Astrocyte (in vitro differentiated cells and primary cell): Measurements from ENCODE around the gene SHB. TPM values are rescaled to one million over a fixed set of nuclear protein-coding genes. Genes with fewer than 3 reads are reported as not detected.

ENCODE experiments used
- DNase-seq: peaks from one replicate; pipeline ENCODE4 v3.0.0-alpha.2; 2010; ENCODE audit warnings: low read depth
- FAIRE-seq: peaks from 2 replicates; lab custom pipeline; 2011; peaks lifted over from hg19 to GRCh38; lab: Jason Lieb, UNC
- H2AFZ ChIP-seq: 2 replicates; pipeline ENCODE4 v1.6.0; 2012; ENCODE audit warnings: low read depth, low read length, inconsistent platforms
- H3K27ac ChIP-seq: 2 replicates; pipeline ENCODE4 v1.5.1; 2011; ENCODE audit warnings: low read depth, low read length, inconsistent platforms
- H3K27me3 ChIP-seq: 2 replicates; pipeline ENCODE4 v1.6.0; 2011; ENCODE audit warnings: low read length, inconsistent platforms; ENCODE audit not compliant: insufficient read depth
- H3K36me3 ChIP-seq: 2 replicates; pipeline ENCODE4 v1.5.1; 2011; ENCODE audit warnings: low read length, inconsistent platforms; ENCODE audit not compliant: insufficient read depth
- H3K4me1 ChIP-seq: 2 replicates; pipeline ENCODE4 v1.5.1; 2011; ENCODE audit warnings: low read length, inconsistent platforms; ENCODE audit not compliant: insufficient read depth
- H3K4me2 ChIP-seq: 2 replicates; pipeline ENCODE4 v1.6.0; 2012; ENCODE audit warnings: low read length, inconsistent platforms
- H3K4me3 ChIP-seq: 2 replicates; pipeline ENCODE4 v1.5.1; 2011; ENCODE audit warnings: low read depth, mild to moderate bottlenecking, low read length, inconsistent platforms; ENCODE audit not compliant: insufficient read depth
- H3K79me2 ChIP-seq: 2 replicates; pipeline ENCODE4 v1.6.0; 2012; ENCODE audit warnings: mild to moderate bottlenecking, low read length, inconsistent platforms; ENCODE audit not compliant: insufficient read depth
- H3K9ac ChIP-seq: 2 replicates; pipeline ENCODE4 v1.6.0; 2012; ENCODE audit warnings: mild to moderate bottlenecking, low read length, inconsistent platforms
- H3K9me3 ChIP-seq: 2 replicates; pipeline ENCODE4 v1.5.1; 2012; ENCODE audit warnings: low read depth, mild to moderate bottlenecking, low read length, inconsistent platforms; ENCODE audit not compliant: insufficient read depth
- H4K20me1 ChIP-seq: 2 replicates; pipeline ENCODE4 v1.6.0; 2012; ENCODE audit warnings: low read length, inconsistent platforms; ENCODE audit not compliant: insufficient read depth
- H3K27ac Mint-ChIP-seq: one replicate; pipeline ENCODE4 v1.8.0; 2021; ENCODE audit warnings: mild to moderate bottlenecking, mixed read lengths; ENCODE audit not compliant: unreplicated experiment
- H3K27me3 Mint-ChIP-seq: one replicate; pipeline ENCODE4 v1.8.0; 2021; ENCODE audit warnings: low read depth, mixed read lengths; ENCODE audit not compliant: unreplicated experiment
- H3K36me3 Mint-ChIP-seq: one replicate; pipeline ENCODE4 v1.8.0; 2021; ENCODE audit warnings: low read depth, mixed read lengths; ENCODE audit not compliant: unreplicated experiment
- H3K4me1 Mint-ChIP-seq: one replicate; pipeline ENCODE4 v1.8.0; 2021; ENCODE audit warnings: low read depth, mixed read lengths; ENCODE audit not compliant: unreplicated experiment
- H3K4me3 Mint-ChIP-seq: one replicate; pipeline ENCODE4 v1.8.0; 2021; ENCODE audit warnings: mild to moderate bottlenecking, moderate library complexity, mixed read lengths; ENCODE audit not compliant: unreplicated experiment
- H3K9me3 Mint-ChIP-seq: one replicate; pipeline ENCODE4 v1.8.0; 2021; ENCODE audit warnings: mild to moderate bottlenecking, mixed read lengths; ENCODE audit not compliant: unreplicated experiment
- EZH2 ChIP-seq: IDR thresholded peaks from 2 replicates; pipeline ENCODE4 v1.6.1; 2012; ENCODE audit warnings: mild to moderate bottlenecking, low read length, inconsistent platforms; ENCODE audit not compliant: insufficient read depth
- total RNA-seq: library from RNA; stranded (reverse); gene quantifications from 2 replicates; pipeline ENCODE4 v1.2.1, GENCODE V29; 2021
- TF ChIP-seq, protein P1 (sequence below): IDR thresholded peaks from 2 replicates; pipeline ENCODE4 v1.5.1; 2011; ENCODE audit warnings: low read depth, mild to moderate bottlenecking, inconsistent platforms, low read length, moderate library complexity; ENCODE audit not compliant: insufficient read depth

The SHB gene
- total RNA-seq, 1 donor from 2014 or later: 53.4 TPM

DNA sequence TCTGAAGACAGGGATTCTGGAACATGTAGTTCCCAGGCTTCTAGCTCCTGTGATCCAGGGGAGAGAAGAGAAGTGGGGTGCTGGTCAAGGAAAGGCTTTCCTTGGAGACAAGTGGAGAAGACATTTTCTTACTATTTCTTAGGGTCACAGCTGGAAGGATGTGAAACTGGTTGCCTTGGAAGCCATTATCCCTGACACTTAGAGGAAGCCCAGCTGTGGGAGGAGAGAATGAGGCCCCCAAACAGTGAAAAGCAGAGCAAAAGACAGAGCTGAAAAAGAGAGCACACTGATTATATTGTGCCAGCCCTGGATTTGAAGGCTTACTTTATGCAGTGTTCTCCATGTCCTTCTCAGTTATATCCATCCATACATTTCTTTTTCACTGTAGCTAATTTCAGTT lies 17.5 kb upstream of the SHB start:
- H3K27ac Mint-ChIP-seq: no peak overlapping the region
- DNase-seq: no peak
- no peaks in the 10 kb centered on the region for H3K36me3 Mint-ChIP-seq
- Histone ChIP-seq H3K9me3 (no peaks in the 10 kb centered on the region), H3K9ac (no peak overlapping the region), H3K79me2 (no peaks in the 10 kb centered on the region), H3K4me3 (no peak overlapping the region), H3K36me3 (no peaks in the 10 kb centered on the region), H4K20me1 (no peaks in the 10 kb centered on the region), H3K4me1 (no peaks in the 10 kb centered on the region), H3K27me3 (no peaks in the 10 kb centered on the region), H3K4me2 (no peak overlapping the region), H2AFZ (no peak overlapping the region), H3K27ac (no peak overlapping the region)
- FAIRE-seq: no peak
- no peak overlapping the region for H3K4me3 Mint-ChIP-seq
- no peak for TF ChIP-seq EZH2
- TF ChIP-seq, protein P1, sequence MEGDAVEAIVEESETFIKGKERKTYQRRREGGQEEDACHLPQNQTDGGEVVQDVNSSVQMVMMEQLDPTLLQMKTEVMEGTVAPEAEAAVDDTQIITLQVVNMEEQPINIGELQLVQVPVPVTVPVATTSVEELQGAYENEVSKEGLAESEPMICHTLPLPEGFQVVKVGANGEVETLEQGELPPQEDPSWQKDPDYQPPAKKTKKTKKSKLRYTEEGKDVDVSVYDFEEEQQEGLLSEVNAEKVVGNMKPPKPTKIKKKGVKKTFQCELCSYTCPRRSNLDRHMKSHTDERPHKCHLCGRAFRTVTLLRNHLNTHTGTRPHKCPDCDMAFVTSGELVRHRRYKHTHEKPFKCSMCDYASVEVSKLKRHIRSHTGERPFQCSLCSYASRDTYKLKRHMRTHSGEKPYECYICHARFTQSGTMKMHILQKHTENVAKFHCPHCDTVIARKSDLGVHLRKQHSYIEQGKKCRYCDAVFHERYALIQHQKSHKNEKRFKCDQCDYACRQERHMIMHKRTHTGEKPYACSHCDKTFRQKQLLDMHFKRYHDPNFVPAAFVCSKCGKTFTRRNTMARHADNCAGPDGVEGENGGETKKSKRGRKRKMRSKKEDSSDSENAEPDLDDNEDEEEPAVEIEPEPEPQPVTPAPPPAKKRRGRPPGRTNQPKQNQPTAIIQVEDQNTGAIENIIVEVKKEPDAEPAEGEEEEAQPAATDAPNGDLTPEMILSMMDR: no peak
- peaks cover 23% of the 10 kb centered on the region for H3K4me1 Mint-ChIP-seq
- no peaks in the 10 kb centered on the region for H3K9me3 Mint-ChIP-seq
- peaks cover 5% of the 10 kb centered on the region for H3K27me3 Mint-ChIP-seq

- FAIRE-seq (no peak), DNase-seq (no peak)
- Mint-ChIP-seq H3K4me1 (peaks cover 25% of the 10 kb centered on the region), H3K36me3 (no peaks in the 10 kb centered on the region), H3K4me3 (no peak overlapping the region), H3K27me3 (peaks cover 6% of the 10 kb centered on the region), H3K9me3 (no peaks in the 10 kb centered on the region), H3K27ac (no peak overlapping the region)
- Histone ChIP-seq H3K27me3 (no peaks in the 10 kb centered on the region), H3K27ac (no peak overlapping the region), H2AFZ (no peak overlapping the region), H3K36me3 (no peaks in the 10 kb centered on the region), H3K4me2 (no peak overlapping the region), H3K4me3 (no peak overlapping the region), H4K20me1 (no peaks in the 10 kb centered on the region), H3K79me2 (no peaks in the 10 kb centered on the region), H3K9me3 (no peaks in the 10 kb centered on the region), H3K4me1 (no peaks in the 10 kb centered on the region), H3K9ac (no peak overlapping the region)
- no peak for TF ChIP-seq EZH2
- TF ChIP-seq, protein P1: no peak
Measured at GRCh38 chr9:38085308-38085707, 16.3 kb upstream of the SHB start.

DNA sequence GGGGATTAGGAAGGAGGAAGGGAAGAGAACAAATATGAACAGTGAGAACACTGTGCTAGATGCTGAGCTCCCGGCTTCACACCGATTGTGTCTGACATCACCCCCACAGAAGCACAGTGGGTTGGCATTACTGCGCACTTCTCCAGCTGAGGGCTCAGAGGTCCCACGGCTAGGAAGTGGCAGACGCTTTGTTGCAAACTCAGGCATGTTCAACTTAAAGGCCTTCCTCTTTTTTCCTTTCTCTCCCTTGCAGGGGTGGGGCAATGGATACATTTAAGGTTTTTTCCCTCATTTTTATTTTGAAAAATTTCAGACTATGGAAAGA lies 15.5 kb upstream of the SHB start:
- FAIRE-seq (no peak), DNase-seq (no peak)
- no peak overlapping the region for H3K4me2 ChIP-seq
- H3K36me3 ChIP-seq: no peaks in the 10 kb centered on the region
- H4K20me1 ChIP-seq: no peaks in the 10 kb centered on the region
- no peaks in the 10 kb centered on the region for H3K79me2 ChIP-seq
- H3K4me1 Mint-ChIP-seq: peaks cover 21% of the 10 kb centered on the region
- no peaks in the 10 kb centered on the region for H3K4me1 ChIP-seq
- no peaks in the 10 kb centered on the region for H3K27me3 ChIP-seq
- H3K27me3 Mint-ChIP-seq: peaks cover 6% of the 10 kb centered on the region
- H2AFZ ChIP-seq: no peak overlapping the region
- H3K4me3 ChIP-seq: no peak overlapping the region
- no peaks in the 10 kb centered on the region for H3K9me3 ChIP-seq
- no peaks in the 10 kb centered on the region for H3K36me3 Mint-ChIP-seq
- H3K27ac ChIP-seq: no peak overlapping the region
- H3K27ac Mint-ChIP-seq: no peak overlapping the region
- TF ChIP-seq EZH2: no peak
- H3K4me3 Mint-ChIP-seq: no peak overlapping the region
- no peak overlapping the region for H3K9ac ChIP-seq
- H3K9me3 Mint-ChIP-seq: no peaks in the 10 kb centered on the region
